Type B pancreatic cell (in vitro differentiated cells): ENCODE results near the gene CXADR. TPM values are rescaled to one million over a fixed set of nuclear protein-coding genes. Genes with fewer than 3 reads are reported as not detected.

ENCODE experiments used
- DNase-seq: peaks from one replicate; pipeline ENCODE4 v3.0.0; 2021; ENCODE audit warnings: mixed read lengths; ENCODE audit not compliant: unreplicated experiment; ENCODE audit errors: extremely low spot score
- H3K27ac Mint-ChIP-seq: 2 replicates; pipeline ENCODE4 v1.8.0; 2021; ENCODE audit warnings: mild to moderate bottlenecking, mixed read lengths
- H3K27me3 Mint-ChIP-seq: 2 replicates; pipeline ENCODE4 v1.8.0; 2021; ENCODE audit warnings: mixed read lengths
- H3K36me3 Mint-ChIP-seq: 2 replicates; pipeline ENCODE4 v1.8.0; 2021; ENCODE audit warnings: mixed read lengths
- H3K4me1 Mint-ChIP-seq: one replicate; pipeline ENCODE4 v1.8.0; 2021; ENCODE audit warnings: mixed read lengths; ENCODE audit not compliant: unreplicated experiment
- H3K4me3 Mint-ChIP-seq: 2 replicates; pipeline ENCODE4 v1.8.0; 2021; ENCODE audit warnings: mild to moderate bottlenecking, mixed read lengths
- H3K9me3 Mint-ChIP-seq: 2 replicates; pipeline ENCODE4 v1.8.0; 2021; ENCODE audit warnings: mixed read lengths
- total RNA-seq: library from RNA; stranded (reverse); gene quantifications from 2 replicates; pipeline ENCODE4 v1.2.1, GENCODE V29; 2021; ENCODE audit warnings: low replicate concordance
- TF ChIP-seq, protein P1 (sequence below): fragments of 200-600 bp; sonication (generic); conservative IDR thresholded peaks from 2 replicates; pipeline ENCODE4 v1.5.0; 2021; ENCODE audit warnings: antibody characterized with exemption, mild to moderate bottlenecking

The CXADR gene
- total RNA-seq, 1 donor from 2014 or later = 47.3 TPM

DNA sequence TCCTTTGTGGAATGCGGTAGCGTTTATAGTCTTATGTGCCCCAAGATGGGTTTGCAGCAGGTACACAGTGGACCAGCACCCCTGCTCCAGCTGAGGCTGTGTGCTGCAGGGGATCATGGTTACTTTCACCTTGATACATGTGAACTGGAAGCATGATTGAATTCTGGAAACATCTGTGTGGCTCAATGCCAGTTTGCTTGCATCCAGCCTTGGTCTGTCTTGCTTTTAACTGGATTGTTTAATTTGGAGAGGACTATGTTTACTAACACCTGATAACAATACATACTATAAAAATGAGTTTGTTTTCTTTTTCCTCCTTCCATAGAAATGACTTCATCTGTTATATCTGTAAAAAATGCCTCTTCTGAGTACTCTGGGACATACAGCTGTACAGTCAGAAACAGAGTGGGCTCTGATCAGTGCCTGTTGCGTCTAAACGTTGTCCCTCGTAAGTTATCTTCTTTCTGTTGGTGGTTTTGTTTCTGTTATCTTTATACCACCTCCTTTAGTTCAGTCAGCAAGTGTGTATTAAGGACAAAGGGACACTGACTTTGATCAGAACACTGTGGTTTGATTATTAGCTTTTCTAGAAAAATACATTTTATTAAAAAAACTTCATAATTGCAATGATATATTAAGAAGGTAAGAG is 47.7 kb downstream of the CXADR start:
- H3K9me3 Mint-ChIP-seq = no peaks in the 10 kb centered on the region
- DNase-seq = no peak
- H3K4me3 Mint-ChIP-seq = no peak overlapping the region
- no peaks in the 10 kb centered on the region for H3K27me3 Mint-ChIP-seq
- H3K36me3 Mint-ChIP-seq = peaks cover 64% of the 10 kb centered on the region
- peak overlapping the region; percentile 62 for H3K27ac Mint-ChIP-seq
- H3K4me1 Mint-ChIP-seq = peaks cover 3% of the 10 kb centered on the region
- TF ChIP-seq, protein P1, sequence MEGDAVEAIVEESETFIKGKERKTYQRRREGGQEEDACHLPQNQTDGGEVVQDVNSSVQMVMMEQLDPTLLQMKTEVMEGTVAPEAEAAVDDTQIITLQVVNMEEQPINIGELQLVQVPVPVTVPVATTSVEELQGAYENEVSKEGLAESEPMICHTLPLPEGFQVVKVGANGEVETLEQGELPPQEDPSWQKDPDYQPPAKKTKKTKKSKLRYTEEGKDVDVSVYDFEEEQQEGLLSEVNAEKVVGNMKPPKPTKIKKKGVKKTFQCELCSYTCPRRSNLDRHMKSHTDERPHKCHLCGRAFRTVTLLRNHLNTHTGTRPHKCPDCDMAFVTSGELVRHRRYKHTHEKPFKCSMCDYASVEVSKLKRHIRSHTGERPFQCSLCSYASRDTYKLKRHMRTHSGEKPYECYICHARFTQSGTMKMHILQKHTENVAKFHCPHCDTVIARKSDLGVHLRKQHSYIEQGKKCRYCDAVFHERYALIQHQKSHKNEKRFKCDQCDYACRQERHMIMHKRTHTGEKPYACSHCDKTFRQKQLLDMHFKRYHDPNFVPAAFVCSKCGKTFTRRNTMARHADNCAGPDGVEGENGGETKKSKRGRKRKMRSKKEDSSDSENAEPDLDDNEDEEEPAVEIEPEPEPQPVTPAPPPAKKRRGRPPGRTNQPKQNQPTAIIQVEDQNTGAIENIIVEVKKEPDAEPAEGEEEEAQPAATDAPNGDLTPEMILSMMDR = no peak

- Mint-ChIP-seq H3K36me3 (peaks cover 3% of the 10 kb centered on the region), H3K4me3 (no peak overlapping the region), H3K27ac (no peak overlapping the region), H3K4me1 (no peaks in the 10 kb centered on the region), H3K27me3 (no peaks in the 10 kb centered on the region), H3K9me3 (no peaks in the 10 kb centered on the region)
- no peak for DNase-seq
- TF ChIP-seq, protein P1 = no peak
Measured at GRCh38 chr21:17570786-17571185, 57.9 kb downstream of the CXADR start.

- no peak for DNase-seq
- Mint-ChIP-seq H3K27me3 (no peaks in the 10 kb centered on the region), H3K4me3 (no peak overlapping the region), H3K27ac (no peak overlapping the region), H3K36me3 (peaks cover 3% of the 10 kb centered on the region), H3K4me1 (no peaks in the 10 kb centered on the region), H3K9me3 (no peaks in the 10 kb centered on the region)
- TF ChIP-seq, protein P1 = no peak
Measured at GRCh38 chr21:17572431-17572830, 59.6 kb downstream of the CXADR start.

DNA sequence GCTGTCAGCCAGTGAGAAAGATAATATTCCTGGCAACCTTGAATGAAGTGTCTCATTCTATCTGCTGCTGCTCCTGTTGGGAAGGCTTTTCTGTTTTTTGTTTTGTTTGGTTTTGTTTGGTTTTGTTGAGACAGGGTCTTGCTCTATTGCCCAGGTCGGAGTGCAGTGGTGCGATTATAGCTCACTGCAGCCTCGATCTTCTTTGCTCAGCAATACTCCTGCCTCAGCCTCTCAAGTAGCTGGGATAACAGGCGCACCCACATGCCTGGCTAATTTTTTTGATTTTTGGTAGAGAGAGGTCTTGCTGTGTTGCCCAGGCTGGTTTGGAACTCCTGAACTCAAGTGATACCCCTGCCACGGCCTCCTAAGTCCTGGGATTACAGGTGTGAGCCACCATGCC is 62.2 kb downstream of the CXADR start:
- Mint-ChIP-seq H3K36me3 (peaks cover 8% of the 10 kb centered on the region), H3K4me1 (no peaks in the 10 kb centered on the region), H3K4me3 (no peak overlapping the region), H3K9me3 (no peaks in the 10 kb centered on the region), H3K27me3 (no peaks in the 10 kb centered on the region), H3K27ac (no peak overlapping the region)
- TF ChIP-seq, protein P1 = no peak
- no peak for DNase-seq

GRCh38 chr21:17576080-17576835 is 63.4 kb downstream of the CXADR start:
- Mint-ChIP-seq H3K9me3 (no peaks in the 10 kb centered on the region), H3K27me3 (no peaks in the 10 kb centered on the region), H3K4me3 (no peak overlapping the region), H3K27ac (no peak overlapping the region), H3K36me3 (peaks cover 8% of the 10 kb centered on the region), H3K4me1 (no peaks in the 10 kb centered on the region)
- no peak for DNase-seq
- TF ChIP-seq, protein P1 = no peak
